B cell (primary cell): Measurements from ENCODE around the gene TBC1D2B.

Source experiments
- CTCF ChIP-seq: fragments of 200-600 bp; IDR thresholded peaks from one replicate; pipeline ENCODE4 v1.8.0; 2022; ENCODE audit warnings: antibody characterized with exemption, mild to moderate bottlenecking
- EZH2 ChIP-seq: IDR thresholded peaks from 2 replicates; pipeline ENCODE4 v1.6.1; 2012; ENCODE audit warnings: borderline replicate concordance, low read depth, mild to moderate bottlenecking, moderate library complexity, low read length; ENCODE audit not compliant: insufficient read depth, poor library complexity, severe bottlenecking

- TF ChIP-seq CTCF = no peak
- TF ChIP-seq EZH2 = no peak
Observed at GRCh38 chr15:77969055-77969454, 108.5 kb downstream of the TBC1D2B start.
